NCI-H1105 treated with DMSO at 0.1 percent for 48 hours (cell line): ENCODE measurements around the gene KCNMA1.
A peak's percentile ranks its signal among the peaks of the same experiment; 100 is the strongest.

Experiments used
- DNase-seq: peaks from one replicate; lab custom pipeline; 2025; lab: John Stamatoyannopoulos, UW

Gene KCNMA1

GRCh38 chr10:77296534-77297392 is 340.8 kb downstream of the KCNMA1 start:
- no peak for DNase-seq

GRCh38 chr10:77293773-77294172 is 343.8 kb downstream of the KCNMA1 start:
- no peak for DNase-seq

GRCh38 chr10:77293347-77293746 is 344.3 kb downstream of the KCNMA1 start:
- DNase-seq = no peak

- DNase-seq = no peak
Measured at GRCh38 chr10:77291596-77292505, 345.8 kb downstream of the KCNMA1 start.

- no peak for DNase-seq
Measured at GRCh38 chr10:77290528-77291155, 347.0 kb downstream of the KCNMA1 start.

- DNase-seq = no peak
Measured at GRCh38 chr10:77289790-77290189, 347.8 kb downstream of the KCNMA1 start.

- no peak for DNase-seq
Measured at GRCh38 chr10:77289027-77289501, 348.5 kb downstream of the KCNMA1 start.

GRCh38 chr10:77287647-77288120 is 349.9 kb downstream of the KCNMA1 start:
- DNase-seq = peak; percentile 32

GRCh38 chr10:77286531-77287508 is 350.8 kb downstream of the KCNMA1 start:
- DNase-seq = no peak

DNA sequence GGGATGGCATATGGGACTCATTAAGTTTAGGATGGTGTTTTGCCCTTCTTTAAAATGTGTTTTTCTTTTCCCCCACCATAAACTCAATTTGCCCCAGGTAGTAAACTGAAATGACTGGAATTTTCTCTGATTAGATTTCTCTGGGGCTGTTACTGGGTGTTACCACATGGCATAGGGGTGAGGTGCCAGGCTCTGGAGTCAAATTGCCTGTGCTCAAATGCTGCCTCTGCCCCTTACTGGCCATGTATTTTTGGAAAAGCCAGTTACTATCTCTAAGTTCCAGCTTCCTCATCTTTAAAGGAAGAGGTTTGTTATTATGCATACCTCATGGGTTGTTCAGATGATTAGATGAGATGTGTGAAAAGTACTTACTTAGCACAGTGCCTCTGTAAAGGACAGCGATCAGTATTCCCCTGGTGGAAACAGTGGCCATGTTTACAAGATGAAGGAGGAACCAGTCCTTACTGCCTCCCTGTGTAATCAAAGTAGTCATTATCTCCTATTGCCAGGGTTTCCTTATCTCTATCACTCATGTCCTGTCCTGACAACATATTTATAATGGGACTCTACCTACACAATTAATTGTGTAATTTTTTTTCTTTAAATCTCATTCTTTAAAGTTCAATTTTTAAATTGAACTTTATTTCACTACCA is 352.0 kb downstream of the KCNMA1 start:
- DNase-seq = no peak

- DNase-seq = no peak
Measured at GRCh38 chr10:77284797-77285196, 352.8 kb downstream of the KCNMA1 start.

GRCh38 chr10:77283326-77283725 is 354.3 kb downstream of the KCNMA1 start:
- no peak for DNase-seq

GRCh38 chr10:77282163-77282562 is 355.4 kb downstream of the KCNMA1 start:
- no peak for DNase-seq

DNA sequence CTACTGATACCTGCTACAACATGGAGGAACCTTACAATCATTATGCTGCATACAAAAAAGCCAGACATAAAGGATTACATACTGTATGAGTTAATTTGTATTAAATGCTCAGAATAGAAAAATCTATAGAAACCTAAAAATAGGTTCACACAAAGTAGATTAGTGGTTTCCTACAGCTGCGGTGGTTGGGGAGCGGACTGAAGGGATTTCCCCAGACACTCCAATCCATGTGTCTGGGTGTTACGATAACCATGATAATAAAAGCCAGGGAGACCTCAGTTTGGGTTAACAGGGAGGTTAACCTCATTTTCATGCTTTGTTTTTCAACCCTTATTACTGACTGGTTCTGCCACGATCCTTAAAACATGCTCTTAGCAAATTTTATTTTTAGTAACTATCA is 355.9 kb downstream of the KCNMA1 start:
- no peak for DNase-seq

DNA sequence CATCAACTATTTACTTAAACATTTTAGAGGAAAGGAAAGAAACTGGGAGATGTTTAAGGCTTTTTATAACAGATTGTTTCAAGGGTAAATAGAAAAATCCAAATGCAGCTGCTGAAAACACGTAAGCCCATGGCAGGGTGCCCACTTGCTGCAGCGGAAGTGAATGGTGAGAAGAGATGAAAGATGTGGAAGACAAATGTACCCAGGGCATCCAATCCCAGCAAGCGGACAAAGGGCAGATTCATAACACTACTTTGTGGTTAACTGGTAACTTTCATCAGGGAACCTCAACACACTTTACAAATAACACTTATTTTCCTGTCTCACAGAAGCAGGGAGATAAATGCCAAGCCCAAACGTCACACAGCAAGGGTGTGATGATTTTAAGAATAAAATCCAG is 358.4 kb downstream of the KCNMA1 start:
- peak; percentile 4 for DNase-seq

- DNase-seq = no peak
Measured at GRCh38 chr10:77274046-77274795, 363.4 kb downstream of the KCNMA1 start.

DNA sequence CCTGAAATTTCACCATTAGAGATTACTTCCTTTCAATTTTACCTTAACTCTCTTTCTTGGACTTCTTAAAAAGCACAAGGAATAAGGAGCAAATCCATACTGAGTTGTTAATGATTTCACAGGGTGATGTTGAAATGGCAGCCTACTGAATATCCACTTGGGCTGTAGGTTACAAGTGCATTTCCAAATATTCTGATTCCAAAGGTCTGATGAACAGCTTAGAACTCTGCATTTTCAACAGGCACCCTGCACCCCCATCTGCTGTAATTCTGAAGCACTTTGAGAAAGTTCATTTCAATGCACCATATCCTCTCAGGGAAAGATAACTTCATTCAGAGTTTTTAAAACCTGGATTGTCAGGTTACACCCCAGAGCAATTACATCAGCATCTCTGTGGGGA is 368.4 kb downstream of the KCNMA1 start:
- DNase-seq = no peak

GRCh38 chr10:77268721-77269120 is 368.9 kb downstream of the KCNMA1 start:
- no peak for DNase-seq
